HG03060 (cell line): ENCODE measurements around the gene SGMS2.

ENCODE experiments used
- ATAC-seq: cut with Tn5 transposase; IDR thresholded peaks from one replicate; pipeline ENCODE4 v1.9.1; 2021; ENCODE audit warnings: low read depth, moderate number of reproducible peaks; ENCODE audit not compliant: unreplicated experiment

The SGMS2 gene

DNA sequence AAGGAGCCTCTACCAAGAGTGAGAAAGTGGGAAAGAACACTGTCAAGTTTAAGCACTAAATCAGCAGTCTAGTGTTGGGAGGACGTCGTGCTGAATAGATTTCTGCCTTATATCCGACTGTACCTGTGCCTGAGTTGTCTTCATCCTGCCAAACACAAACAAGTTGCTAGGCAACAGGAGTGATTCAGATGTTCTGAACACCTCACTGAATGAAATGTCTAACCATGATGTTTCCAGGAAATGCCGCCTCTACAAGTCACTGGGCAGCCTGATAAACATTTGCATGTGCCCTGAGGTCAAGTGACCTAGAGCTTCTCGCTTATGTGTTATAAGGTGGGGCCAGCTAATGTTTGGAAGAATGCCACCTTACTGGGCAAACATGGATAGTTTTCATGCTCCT is 37.9 kb downstream of the SGMS2 start:
- no peak for ATAC-seq

GRCh38 chr4:107863416-107863815 is 38.7 kb downstream of the SGMS2 start:
- ATAC-seq, result no peak

GRCh38 chr4:107863850-107864371 is 39.2 kb downstream of the SGMS2 start:
- no peak for ATAC-seq

DNA sequence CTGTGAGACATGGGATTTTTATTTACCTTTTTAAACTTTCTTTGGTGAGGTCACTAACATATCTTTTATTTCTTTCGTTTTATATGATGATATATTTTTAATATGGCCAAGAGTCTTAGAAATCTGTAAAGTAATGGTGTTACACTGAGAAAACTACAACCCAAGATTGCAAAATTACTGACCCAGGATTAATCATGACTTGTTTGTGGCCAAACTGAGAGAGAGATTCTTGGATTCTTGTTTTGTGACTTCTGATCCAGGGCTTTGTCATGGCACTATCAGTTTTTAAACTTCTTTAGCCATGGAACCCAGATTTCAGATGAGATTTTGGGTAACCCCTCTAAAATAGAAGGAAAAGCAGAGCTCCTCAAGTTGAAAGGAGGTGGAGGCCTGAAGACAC is 42.0 kb downstream of the SGMS2 start:
- ATAC-seq, result no peak

DNA sequence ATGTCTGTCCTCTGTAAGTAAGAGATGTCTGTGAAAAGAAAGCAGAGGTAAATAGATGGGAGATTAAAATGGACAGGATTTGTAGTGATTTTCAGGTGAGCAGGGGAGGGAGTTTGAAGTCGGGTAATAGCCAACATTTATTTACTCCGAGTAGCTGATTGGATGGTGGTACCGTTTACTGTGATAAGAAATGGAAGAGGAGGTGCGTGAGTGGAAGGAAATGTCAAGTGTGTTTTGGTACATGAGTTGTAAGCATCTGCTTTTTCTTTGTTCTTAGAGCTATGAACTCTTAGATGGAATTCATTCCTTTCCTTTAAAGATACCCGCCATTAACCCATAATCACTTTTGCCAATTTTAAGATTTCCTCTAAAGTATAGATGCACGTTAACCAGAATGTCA is 45.5 kb downstream of the SGMS2 start:
- no peak for ATAC-seq

- no peak for ATAC-seq
These were observed 46.4 kb downstream of the SGMS2 start for GRCh38 chr4:107870916-107871786.

- no peak for ATAC-seq
These were observed 49.3 kb downstream of the SGMS2 start for GRCh38 chr4:107874024-107874423.

- ATAC-seq, result no peak
These were observed 51.4 kb downstream of the SGMS2 start for GRCh38 chr4:107876099-107876498.

DNA sequence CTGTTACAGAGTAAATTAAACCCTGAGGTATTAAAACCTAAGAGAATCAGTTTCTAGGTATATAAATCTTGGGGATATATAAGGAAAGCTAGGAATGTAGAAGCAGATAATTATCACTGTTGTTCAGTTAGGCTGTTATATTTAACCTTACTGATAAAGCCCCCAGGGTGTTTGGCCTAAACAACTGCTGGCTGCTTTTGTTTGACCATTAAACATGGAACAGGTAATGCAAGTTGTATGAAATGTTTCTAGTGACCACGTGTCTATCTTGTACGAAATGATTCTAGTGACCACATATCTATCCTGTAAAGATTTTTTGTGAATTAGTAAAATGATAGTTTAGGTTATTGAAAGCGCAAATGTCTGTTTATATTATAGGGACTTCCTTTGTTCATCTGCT is 52.6 kb downstream of the SGMS2 start:
- no peak for ATAC-seq

DNA sequence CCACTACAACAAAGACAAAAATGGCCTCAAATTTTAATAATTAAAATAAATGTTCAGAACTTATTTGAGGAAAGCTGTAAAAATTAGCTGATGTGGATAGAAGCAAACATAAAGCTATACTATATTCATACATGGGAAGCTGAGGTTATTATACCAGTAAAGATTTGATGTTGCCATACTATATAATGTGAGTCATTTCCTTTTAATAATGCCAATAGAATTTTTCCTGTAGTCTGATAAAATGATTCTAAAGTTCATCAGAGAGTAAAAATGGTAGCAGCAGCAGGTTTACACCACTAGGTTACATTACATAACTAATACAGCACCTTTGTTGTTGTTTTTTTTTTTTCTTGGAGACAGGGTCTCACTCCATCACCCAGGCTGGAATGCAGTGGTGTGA is 61.1 kb downstream of the SGMS2 start:
- no peak for ATAC-seq

DNA sequence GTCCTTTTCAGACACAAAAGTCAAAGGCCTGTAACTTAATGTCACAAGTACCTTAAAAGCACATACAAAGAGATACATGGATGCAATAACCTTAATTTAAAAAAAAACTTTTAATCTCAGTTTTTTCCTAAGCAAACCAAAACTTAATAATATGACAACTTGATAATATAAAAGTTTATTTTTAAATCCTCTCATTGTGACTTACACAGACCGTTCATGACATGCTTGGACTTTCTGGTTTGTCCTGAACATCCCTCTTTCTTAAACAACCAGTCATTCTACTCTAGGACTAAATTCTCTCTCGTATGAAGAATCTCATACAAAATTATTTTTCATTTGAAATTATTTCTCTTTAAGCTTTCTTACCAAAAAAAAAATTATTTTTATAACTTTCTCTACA is 63.5 kb downstream of the SGMS2 start:
- no peak for ATAC-seq

- ATAC-seq, result no peak
These were observed 66.0 kb downstream of the SGMS2 start for GRCh38 chr4:107890779-107891178.

GRCh38 chr4:107891299-107891698 is 66.6 kb downstream of the SGMS2 start:
- no peak for ATAC-seq

DNA sequence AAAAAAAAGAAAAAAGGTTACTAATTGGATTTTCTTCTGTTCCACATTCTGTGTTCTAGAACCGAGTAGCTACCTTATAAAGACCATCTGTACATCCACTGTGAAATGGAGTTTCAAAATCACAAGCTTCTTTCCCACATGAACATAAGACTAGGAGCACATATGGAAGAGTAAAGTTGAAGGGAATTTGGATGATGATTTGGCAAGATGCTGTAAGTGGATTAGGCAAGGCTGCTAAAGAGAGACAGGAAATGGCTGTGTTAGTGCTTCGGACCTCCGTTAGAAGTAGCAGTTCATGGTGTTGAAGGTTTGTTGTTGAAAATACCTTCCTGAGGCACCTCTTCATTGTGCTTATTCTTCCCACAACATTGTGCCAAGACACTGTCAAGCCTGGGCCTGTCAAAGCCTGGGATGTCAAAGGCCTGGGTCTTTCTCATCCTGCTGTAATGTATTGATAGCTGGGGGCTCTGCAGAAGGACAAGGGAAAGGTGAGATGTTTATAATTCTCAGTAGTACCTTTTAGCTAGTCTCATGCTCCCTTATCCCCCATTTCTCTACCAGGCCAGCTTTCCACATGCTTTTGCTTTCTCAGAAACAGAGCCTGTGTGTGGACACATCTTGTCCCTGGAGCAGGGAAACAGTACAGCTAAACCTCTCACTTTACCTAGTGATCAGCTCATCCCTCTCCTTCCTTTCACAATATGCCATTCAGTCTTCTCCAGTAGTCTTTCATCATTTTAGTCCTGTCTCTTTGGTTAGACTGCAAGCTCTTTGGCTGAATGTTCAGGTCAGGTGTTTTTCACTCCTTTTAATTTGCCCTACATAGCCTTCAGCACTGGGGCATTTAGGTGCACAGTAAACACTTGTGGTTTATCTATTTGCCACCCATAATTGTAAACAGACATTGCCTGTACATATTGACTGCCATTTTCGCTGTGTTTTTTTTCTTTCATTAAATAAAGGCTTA is 68.7 kb downstream of the SGMS2 start:
- ATAC-seq, result no peak

DNA sequence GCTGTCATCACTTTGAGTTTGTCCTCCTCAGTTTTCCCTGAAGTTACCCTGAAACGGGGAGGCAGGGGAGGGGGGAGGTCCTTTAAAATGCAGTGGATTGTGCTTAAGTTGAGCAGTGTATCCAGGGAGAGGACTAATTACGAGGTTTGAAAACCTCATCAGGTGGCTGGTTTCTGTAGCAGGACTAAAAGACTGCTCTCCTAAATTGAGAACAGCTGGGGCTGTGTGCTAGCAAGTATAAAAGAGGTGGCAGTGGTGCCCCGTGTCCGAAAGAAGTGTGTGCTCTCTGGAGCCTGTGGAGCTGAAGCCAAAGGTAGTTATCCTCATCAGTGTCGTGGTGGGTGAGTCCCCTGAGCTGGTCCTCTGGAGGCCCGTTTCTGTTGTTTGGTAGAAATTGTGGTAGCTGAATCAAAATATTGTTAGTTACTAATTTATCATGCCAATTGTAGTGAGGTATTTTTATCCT is 69.4 kb downstream of the SGMS2 start:
- no peak for ATAC-seq

DNA sequence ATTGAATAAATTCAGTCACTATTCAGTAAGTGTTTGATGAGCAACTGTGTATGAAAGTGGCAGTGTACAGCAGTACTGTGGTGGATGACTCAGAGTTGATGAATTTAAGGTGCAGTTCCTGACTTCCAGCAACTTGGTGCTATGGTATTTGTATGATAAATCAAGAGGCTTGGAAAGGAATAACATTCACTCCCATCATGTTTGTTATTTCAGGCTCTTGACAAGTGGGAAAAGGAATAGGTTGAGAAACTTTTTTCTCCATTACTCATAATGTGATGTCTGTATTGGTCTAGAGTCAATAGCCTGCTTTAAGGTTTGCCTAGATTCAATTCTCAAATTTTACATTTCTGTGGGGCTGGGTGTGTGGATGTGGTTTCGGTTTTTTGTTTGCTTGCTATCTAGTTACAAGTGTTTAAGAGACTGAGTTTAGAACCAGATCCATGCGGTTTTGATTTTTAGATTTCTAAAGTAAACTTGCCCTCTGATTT is 71.5 kb downstream of the SGMS2 start:
- ATAC-seq, result no peak

DNA sequence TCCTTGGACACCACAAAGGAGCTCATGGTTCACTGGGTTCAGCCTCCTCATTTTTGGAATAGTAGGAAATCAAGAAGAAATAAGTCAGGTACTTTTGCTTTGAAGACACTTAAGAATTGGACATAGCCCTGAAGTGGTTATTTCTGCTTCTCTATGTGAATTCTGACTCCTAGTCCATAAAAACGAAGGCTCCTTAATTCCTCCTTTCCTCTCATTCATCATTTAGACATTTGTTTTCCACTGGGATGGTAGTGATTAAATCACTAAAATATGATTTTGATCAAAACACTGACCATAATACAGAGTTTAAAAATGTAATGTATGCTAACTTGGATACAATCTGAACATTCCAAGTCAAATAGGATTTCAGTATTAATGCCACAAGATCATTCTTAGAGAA is 71.9 kb downstream of the SGMS2 start:
- ATAC-seq, result no peak

- no peak for ATAC-seq
These were observed 73.1 kb downstream of the SGMS2 start for GRCh38 chr4:107897823-107898222.

DNA sequence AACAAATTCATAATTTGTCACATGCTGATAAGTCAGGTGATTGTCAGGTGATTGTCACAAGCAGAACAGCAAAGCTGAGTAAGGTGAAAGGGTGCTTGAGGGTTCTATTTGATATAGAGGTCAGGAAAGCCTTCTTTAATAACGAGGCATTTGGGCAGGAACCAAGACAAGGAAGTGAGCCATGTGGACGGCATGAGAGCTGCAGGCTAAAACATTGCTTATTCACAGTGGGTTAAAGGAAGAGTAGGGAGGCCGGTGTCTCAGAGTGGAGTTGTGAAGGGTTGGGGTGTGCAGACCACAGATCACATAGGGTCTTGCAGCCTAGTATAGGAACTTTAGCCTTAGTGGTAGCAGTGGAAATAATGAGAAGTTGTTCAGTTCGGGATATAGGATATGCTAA is 75.3 kb downstream of the SGMS2 start:
- no peak for ATAC-seq

DNA sequence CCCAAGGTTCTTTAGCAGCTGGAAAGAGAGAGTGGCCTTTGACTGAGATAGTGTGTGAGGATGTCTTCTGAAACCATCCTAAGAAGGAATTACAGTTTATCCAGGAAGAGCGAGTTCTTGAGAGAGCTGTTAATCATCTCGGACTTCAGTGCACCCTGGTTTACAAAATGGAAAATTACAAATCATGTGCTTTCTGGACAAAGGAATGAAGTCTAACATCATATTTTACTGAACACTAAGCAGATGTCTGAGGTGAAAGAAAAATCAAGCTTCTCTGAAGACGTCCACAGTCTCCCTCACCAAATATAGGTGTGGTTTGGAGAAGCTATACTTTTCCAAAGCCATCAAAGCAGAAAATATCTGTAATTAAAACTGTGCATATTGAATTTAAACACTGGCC is 75.8 kb downstream of the SGMS2 start:
- ATAC-seq, result no peak
